ENCODE measurements around the gene AKTIP.

DNA sequence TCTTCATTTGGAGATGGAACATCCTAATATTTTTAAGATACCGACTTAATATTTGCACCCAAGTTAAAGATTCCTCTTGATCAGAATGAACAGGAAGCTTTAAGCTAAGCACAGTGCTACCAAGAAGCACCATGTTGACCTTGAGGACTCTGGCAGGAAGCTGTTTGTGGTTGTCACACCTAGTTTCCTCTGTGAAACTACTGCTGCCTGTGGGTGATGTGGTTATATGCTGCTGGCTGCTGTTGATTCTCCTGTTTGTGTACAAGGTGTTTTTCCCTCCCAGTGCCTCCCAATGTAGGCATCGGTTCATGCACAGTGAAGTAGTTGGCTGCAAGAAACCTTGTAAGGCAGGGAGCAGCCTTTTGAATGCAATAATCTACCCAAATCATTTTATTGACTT lies 45.3 kb downstream of the AKTIP start:
- TF ChIP-seq CTCF (IDR thresholded peaks at IDR 0.05) (no peak), EZH2phosphoT487 (IDR thresholded peaks at IDR 0.05) (no peak)

All from neural progenitor cell (in vitro differentiated cells).